GM19438 (cell line): ENCODE results near the gene CRPPA.
A peak's percentile ranks its signal among the peaks of the same experiment; 100 is the strongest.

ENCODE experiments used
- ATAC-seq: cut with Tn5 transposase; IDR thresholded peaks from one replicate; pipeline ENCODE4 v1.9.1; 2021; ENCODE audit warnings: low read depth; ENCODE audit not compliant: unreplicated experiment

Gene CRPPA

DNA sequence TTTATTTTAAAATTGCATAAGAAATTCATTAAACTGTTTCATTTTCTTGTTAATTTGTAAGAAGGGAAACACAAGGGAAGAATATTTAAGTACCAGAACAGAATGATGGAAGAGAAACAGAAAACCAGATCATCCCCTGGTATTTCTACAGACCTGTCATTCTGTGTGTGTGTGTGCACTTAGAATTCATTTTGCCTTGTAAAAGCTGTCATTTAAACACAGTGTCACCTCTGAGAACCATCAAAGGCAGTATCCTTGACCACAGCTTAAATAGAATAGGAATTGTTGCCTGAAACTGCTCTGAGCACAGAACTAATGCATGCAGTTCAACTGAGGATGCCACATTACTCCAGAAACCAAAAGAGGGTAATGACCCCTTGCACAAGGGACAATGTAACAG, 6.8 kb upstream of the CRPPA start:
- no peak for ATAC-seq

DNA sequence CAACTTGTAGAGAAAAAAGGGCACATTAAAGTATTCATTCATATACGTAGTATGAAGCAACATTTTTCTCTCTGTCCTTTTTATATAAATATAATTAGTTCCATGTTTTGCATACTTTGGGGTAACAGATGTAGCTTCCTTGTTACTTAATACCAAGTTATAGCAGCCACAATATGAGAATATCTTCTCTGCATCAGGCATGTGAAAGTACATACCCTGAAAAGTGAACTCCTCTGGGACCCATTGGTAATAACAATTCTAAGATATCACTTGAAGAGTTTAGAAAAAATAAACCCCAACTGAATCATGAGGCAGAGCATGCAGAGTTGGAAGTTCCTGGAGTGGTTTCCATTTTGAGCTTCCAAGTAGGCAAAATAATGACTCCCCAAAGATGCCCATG, 2.4 kb upstream of the CRPPA start:
- ATAC-seq: no peak

DNA sequence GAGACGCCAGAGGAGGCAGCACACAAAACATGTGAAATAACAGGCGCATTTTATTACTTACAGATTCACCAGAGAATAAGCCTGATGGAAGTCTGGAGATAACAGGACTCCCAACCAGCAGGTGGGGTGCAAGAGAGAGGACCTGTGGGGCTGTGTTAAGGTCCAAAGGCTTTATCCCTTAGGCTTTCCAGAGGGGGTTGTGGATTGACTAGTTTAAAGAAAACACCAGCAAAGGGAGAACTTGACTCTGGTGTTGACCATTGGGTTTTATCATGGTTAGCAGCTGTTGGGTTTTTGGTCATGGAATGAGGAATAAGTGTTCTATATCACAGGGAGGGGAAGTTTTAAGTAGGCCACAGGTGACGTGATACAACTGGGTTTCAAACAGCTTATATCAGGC, 1.6 kb upstream of the CRPPA start:
- no peak for ATAC-seq

DNA sequence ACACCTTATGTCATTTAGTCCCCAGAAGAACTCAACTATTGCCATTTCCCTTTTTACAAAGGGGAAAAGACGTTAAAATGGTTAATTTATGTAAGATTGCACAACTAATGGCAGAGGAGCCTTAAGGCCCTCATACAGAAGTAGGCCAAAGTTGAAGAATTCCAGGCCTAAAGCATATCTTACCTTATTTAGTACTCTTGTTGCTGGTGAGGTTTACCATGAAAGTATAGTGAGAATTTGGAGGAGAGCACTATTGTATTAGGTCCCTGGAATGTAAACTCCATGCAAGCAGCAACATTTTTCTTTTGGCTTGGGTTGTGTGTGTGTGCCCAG, 731 bp upstream of the CRPPA start:
- ATAC-seq: no peak

DNA sequence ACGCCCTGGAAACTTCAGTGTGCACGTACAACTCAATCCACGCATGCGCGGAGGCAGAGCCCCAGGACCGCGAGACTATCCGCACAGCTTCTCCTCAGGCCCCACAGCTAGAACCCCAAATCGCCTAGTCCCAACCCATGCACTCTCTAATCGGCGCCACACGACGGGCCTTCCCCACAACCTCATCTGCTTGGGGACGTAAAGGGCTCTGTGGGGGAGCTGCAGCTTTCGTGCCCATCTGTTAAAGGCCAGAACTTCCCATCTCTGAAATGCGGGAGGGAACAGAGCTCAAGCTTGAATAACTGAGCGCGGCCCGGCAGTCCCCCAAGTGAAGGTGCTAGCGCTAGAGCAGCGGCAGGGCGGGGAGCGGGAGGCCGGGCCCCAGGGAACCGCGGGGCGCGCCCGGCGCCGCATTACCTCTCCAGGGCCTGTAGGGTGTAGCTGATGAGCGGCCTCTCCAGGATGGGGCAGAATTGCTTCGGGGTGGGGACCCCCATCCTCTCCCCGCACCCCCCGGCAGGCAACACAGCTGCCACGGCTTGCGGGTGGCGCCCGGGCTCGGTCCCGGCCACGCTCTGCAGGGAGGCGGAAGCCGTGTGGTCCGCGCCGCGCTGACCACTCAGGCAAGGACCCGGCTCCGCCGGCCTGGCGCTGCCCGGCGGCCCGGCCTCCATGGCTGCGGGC, 547 bp downstream of the CRPPA start:
- ATAC-seq: peak; percentile 83

DNA sequence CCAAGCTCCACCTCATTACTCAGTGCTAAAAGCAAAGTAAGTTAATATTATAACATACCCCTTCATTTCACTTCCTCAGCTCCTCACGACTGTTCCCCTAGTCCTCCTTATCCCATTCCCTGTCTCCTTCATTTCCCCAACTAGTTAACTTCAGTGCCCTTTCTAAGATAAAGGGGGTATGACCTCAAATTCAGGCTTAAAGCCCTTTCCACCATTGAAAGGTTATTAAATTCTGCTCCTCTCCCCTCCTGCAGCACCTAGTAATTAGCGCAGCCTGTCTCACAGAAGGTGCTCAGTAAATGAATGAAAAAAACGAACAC, 1.0 kb downstream of the CRPPA start:
- peak; percentile 0 for ATAC-seq

DNA sequence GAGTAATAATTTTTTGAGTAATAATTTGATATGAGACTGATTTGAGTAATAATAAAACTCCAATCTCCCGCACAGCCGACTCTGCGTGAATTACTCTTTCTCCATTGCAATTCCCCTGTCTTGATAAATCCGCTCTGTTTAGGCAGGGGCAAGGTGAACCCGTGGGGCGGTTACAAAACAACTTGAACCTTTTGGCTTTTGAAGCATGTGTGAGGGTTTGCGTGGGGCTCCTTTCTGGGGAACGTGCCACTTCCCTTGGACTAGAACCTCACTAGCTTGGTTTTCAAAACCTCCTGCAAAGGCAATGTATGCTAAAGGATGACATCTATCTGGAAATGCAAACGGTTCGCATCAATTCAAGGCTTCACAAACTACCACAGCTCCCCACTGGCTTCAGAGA, 1.5 kb downstream of the CRPPA start:
- ATAC-seq: no peak

DNA sequence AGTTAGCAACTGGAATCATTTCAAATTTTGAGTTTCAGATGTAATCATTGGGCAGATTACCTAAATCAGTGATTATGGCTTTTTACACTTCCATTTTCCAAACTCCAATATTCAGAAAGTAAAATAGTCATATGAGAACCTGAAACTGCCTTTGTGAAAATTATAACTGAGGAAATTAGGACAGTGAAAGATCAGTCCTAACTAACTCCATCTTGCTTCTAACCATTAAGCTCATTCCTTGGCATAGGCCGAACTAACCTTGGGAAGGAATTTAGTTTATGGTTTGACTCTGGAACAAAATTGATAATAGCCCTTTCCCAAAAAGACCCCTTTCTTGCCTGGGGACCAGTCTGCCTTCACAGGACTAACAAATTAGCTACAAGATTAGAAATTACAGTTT, 2.2 kb downstream of the CRPPA start:
- no peak for ATAC-seq

DNA sequence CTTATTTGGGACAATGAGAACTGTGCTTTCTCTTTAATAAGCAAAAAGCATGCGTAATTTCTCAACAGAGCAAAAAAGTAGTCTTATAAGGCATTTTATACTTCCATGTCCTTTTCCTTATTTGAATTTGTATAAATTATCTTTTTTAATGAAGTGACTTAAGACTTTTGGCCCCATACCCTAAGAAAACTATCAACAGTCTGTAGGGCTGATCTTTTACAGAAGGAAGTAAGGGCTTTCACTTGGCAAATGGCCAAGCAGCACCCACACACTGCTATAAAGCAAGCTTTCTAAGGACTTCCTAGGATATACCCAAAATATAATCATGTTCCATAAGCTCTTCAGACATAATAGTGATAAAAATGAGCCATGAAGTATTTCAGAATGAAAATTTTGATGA, 3.4 kb downstream of the CRPPA start:
- no peak for ATAC-seq

DNA sequence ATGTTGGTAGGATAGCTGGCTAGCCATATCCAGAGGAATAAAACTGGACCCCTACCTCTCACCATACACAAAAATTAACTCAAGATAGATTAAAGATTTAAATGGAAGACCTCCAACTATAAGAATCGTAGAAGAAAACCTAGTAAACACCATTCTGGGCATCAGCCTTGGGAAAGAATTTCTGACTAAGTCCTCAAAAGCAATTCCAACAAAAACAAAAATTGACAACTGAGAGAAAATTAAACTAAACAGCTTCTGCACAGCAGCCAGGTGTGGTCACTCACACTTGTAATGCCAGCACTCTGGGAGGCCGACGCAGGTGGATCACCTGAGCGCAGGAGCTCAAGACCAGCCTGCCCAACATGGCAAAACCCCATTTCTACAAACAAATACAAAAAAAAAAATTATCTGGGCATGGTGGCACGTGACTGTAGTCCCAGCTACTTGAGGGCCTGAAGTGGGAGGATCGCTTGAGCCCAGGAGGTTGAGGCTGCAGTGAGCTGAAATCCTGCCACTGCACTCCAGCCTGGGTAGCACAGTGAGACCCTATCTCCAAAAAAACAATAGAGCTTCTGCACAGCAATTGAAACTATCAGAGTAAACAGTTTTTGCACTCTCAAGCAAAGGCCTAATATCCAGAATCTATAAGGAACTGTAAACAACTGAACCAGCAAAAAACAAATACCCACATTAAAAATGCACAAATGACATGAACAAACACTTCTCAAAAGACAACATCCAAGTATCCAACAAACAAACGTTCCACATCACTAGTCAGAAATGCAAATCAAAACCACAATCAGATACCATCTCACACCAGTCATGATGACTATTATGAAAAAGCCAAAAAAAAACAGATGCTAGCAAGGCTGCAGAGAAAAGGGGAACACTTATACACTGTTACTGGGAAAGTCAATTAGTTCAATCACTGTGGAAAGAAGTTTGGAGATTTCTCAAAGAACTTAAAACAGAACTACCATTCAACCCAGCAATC, 4.8 kb downstream of the CRPPA start:
- ATAC-seq: no peak

DNA sequence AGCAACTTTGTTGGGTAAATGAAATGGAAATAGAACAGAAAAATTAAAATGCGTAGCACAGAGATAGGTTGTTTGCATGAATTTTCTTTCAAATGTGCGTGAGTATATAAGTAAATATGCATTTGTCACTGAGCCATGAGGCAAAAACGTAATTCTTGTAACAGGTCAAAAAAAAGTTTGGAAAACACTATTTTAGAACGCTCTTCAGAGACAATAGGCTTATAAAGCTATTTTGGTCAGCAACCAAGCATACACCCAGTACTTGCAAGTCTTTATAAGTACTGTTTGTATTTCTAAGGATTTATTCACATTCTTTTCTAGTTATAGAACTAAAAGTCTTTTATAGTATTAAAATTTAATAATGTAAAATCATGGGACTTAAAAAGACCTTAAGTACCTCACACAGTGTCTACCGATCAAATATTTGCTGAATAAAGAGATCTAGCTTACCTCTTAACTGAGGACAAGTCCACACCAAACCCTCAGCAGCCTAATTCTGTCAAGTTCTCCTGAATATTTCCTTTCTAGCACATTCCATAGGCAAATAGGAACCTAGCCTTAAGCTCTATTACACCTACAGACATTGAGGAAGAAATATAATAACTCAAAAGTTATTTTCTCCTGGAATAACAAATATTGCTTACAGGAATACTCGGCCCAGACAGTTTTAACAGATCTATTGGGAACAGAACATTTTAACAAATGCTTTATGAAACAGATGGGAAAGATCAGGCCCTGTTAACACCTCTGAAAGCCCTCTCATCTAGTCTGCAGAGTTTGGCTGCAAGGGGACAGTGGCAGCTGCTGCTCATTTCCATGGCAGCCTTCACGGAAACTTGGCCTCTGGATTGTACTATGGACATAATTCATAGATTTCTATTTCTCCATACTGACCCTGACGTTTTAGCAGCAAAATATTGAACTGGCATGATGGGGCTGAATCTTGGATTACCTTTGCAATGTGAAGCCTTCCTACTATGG, 8.8 kb downstream of the CRPPA start:
- ATAC-seq: no peak

DNA sequence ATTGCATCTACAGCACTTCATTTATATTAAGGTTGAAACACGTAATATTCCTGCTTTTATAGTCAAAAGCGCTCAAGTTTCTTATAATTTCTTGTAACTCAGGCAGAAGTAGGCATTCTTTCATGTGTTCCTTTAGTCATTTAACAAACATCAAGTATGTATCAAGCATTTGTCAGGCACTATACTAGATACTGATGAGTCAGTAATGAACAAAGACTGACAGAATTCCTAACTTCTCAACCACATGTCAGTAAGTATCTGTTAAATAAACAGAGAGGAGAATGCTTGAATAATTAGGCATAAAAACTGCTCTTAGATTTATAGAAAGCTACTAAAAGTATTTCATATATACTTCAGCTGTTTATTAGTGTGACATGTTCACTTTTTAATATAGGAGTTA, 9.9 kb downstream of the CRPPA start:
- no peak for ATAC-seq

DNA sequence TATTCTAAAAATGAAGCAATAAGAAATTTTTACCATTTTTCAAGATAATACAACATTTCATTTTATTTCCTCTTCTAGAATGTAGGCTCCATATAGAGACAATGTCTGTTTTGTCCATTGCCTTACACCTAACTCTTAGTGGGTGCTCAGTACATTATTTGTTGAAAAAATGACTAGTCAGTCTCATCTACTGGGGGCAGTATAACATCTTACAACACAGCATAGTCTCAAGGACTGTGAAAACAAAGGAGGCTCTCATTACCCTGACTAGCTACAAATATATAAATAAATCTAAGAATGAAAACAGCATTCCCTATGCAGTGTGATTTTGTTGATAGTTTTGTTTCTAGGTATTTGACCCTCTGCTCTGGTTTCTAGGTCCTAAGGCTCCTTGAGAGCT, 11.6 kb downstream of the CRPPA start:
- ATAC-seq: no peak

DNA sequence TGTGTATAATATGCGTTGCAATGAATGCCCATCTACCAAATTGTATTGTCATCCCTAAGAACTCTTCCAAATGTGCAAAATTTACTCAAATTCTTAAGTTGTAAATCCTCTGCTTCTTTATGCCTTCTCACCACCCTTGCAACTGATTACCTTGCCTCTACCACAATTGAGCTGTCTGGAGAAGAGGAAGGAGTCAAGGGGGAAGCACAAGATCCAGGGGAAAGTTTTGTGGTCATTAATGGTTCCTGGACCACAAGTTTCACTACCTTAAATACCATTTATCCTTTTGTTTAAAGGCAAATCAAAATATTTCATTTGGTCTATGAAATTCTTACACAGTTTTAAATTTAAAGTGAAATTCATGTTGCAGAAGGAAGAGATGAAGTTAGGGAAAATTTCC, 16.7 kb downstream of the CRPPA start:
- ATAC-seq: no peak

DNA sequence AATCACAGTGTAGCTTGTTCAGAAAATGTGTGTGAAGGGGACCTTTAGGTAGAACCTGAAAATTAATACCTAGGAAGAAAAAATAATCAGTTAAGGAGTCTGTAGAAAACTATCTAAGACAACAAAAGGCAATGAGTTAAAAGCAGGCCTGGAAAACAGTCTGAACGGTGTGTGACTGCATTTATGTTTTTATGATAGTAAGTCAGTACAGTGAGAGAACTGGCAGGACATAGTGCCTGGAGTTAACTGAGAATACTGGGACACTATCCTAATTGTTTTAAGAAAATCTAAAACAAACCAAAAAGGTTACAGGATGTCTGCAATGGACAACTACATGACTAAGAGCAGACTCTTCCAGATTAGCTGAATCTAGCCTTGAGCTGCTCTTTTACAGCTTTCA, 17.9 kb downstream of the CRPPA start:
- no peak for ATAC-seq

DNA sequence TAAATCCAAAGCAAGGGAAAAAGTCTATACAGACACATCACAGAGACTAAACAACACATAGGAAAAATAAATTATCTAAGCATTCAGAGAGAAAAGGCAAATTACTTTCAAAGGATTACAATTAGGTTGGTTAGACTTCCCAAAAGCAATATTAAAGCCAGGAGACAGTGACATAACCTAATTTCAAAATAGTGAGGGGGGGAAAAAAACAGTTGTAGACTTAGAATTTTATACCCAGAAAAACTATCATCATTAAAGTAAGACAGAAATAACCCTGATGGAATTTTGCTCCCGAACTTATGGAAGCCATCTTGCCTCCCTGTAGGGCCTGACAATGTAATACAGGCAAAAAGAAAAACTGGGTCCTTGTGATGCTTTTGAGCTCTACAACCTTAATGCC, 18.4 kb downstream of the CRPPA start:
- ATAC-seq: no peak

DNA sequence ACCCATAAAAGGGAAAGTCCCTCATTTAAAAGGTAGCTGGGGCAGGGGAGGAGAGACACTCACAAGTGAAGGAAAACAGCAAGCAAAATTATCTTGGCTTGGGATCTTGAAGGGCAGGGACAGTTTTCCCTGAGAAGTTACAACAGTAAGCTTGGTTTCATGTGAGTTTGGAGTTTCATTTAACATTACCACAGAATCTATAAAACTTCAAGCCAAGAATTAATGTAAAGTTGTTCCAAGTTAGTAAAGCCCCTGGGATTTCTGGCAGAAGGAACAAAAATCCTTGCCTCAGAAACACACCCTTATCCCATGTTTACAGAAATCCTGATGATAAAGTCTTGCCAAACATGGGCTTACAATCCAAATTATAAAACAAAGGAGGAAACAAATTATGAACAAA, 19.2 kb downstream of the CRPPA start:
- no peak for ATAC-seq

DNA sequence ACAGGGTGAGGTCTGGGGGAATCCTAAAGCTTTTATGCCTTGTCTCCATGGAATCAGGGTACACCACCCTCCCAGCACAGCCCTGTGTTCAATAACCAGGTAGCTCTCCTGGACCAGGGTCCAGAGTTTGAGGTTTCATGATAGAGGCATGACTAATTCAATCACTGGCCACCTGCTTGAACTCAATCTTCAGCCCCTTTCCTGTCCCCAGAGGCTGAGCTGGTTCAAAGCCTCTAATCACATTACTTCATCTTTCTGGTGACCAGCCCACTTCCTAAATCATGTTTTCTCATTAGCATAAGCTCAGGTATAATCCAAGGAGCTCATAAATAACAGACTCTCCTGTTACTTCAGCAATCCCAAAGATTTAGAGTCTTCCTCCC, 20.5 kb downstream of the CRPPA start:
- ATAC-seq: no peak

DNA sequence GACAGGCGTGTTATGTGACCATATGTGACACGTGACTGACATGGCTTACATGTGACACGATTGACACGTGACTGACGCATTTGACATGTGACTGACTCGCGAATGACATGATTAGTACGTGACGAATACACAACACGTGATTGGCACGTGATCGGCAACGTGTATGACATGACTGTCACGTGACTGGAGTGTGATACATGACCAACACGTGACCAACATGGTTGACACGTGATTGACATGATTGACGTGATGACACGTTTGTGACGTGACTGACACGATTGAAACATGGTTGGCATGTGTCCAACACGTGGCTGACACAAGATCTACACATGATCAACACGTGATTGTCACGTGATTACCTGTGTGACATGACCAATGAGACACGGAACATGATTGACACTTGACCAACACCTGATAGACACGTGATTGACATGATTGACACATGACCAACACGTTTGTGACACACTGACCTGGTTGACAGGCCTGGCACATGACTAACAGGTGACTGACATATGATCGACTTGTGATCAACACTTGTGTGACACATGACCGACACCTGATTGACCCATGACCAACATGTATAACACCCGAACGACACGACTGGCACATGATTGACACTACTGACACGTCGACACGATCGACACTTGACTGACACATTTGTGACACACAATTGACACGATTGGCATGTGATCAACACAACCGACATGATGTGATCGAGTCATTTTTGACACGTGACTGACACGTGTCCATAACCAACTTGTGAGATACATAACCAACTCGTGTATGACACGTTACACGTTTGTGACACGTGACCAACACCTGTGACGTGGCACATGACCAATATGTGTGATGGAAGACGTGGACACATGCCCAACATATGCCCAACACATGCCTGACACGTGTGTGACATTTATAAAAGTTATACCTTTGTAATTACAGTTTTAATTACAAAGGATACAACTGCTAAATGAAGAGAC, 21.1 kb downstream of the CRPPA start:
- ATAC-seq: no peak

DNA sequence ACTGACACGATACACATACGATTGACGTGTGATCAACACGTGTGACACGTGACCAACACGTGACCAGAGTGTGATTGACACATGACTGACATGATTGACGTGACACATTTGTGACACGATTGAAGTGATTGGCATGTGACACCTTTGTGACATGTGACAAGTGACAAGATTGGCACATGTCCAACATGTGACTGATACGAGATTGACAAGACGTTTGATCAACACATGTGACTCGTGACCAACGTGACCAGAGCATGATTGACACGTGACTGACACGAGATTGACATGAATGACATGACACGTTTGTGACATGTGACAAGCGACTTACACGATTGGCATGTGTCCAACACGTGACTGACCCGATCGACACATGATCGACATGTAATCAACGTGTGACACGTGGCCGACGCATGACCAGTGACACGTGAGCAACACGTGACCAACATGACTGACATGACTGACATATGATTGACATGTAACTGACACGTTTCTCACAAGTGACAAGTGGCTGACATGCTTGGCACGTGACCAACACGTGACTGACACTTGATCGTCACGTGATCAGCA, 22.0 kb downstream of the CRPPA start:
- ATAC-seq: no peak
